HuH-7.5 (cell line): ENCODE results near the gene SCAF1.

Source experiments
- DNase-seq: peaks from one replicate; pipeline ENCODE4 v3.0.0; 2011; ENCODE audit warnings: low spot score

Gene SCAF1

GRCh38 chr19:49687150-49687549 is 45.1 kb downstream of the SCAF1 start:
- DNase-seq = no peak

- DNase-seq = no peak
These were observed 45.7 kb downstream of the SCAF1 start for GRCh38 chr19:49687566-49688316.

GRCh38 chr19:49688531-49689132 is 46.6 kb downstream of the SCAF1 start:
- no peak for DNase-seq

GRCh38 chr19:49689133-49690078 is 47.4 kb downstream of the SCAF1 start, which contains the start of gene ADM5:
ADM5 (plus strand) TSS chr19:49689594; CDS start chr19:49689838, 244 bp downstream.
- DNase-seq = no peak

- DNase-seq = no peak
These were observed 48.2 kb downstream of the SCAF1 start for GRCh38 chr19:49690079-49690655.

- DNase-seq = no peak
These were observed 48.7 kb downstream of the SCAF1 start, which contains the start of gene CPT1C for GRCh38 chr19:49690656-49691242. CPT1C (plus strand) TSS chr19:49691116; CDS start chr19:49692253, 1,137 bp downstream.

GRCh38 chr19:49691243-49692146 is 49.5 kb downstream of the SCAF1 start:
- DNase-seq = no peak

- DNase-seq = no peak
These were observed 50.1 kb downstream of the SCAF1 start for GRCh38 chr19:49692147-49692506.

- DNase-seq = no peak
These were observed 54.1 kb downstream of the SCAF1 start for GRCh38 chr19:49696115-49696514.

GRCh38 chr19:49696865-49697264 is 54.9 kb downstream of the SCAF1 start:
- DNase-seq = no peak

GRCh38 chr19:49699364-49699763 is 57.4 kb downstream of the SCAF1 start:
- DNase-seq = no peak

GRCh38 chr19:49700563-49700962 is 58.6 kb downstream of the SCAF1 start:
- no peak for DNase-seq

GRCh38 chr19:49701271-49701786 is 59.3 kb downstream of the SCAF1 start:
- no peak for DNase-seq

GRCh38 chr19:49704888-49705642 is 63.1 kb downstream of the SCAF1 start:
- no peak for DNase-seq

GRCh38 chr19:49705919-49706318 is 63.9 kb downstream of the SCAF1 start:
- DNase-seq = no peak
